ENCODE data around the gene RNF181.
A peak's percentile ranks its signal among the peaks of the same experiment; 100 is the strongest.
"Not testable (repeated sequence)": the region's sequence is repeated elsewhere in the genome, so short reads cannot be mapped to it uniquely, and the experiment has no call there.

The RNF181 gene

GRCh38 chr2:85558160-85558559 lies 37.4 kb upstream of the RNF181 start:
- H3K4me3 ChIP-seq (ENCODE audit: low read length): no peak overlapping the region
- no peak for TF ChIP-seq CTCF (conservative IDR thresholded peaks at IDR 0.05; ENCODE audit: low read depth, low read length)
- no peak for DNase-seq (ENCODE audit: low read depth)

GRCh38 chr2:85560403-85560726 lies 35.2 kb upstream of the RNF181 start:
- peak overlapping the region; percentile 95 for H3K4me3 ChIP-seq (ENCODE audit: low read length)
- not testable (repeated sequence) for DNase-seq (ENCODE audit: low read depth)

- peak overlapping the region; percentile 95 for H3K4me3 ChIP-seq (ENCODE audit: low read length)
- DNase-seq (ENCODE audit: low read depth): no peak
- no peak for TF ChIP-seq CTCF (conservative IDR thresholded peaks at IDR 0.05; ENCODE audit: low read depth, low read length)
Measured at GRCh38 chr2:85560812-85561279, 34.7 kb upstream of the RNF181 start.

GRCh38 chr2:85561280-85562212 lies 34.0 kb upstream of the RNF181 start, which contains the start of gene GGCX:
GGCX (minus strand) TSS chr2:85561493; CDS start chr2:85561428, 65 bp downstream.
- DNase-seq (ENCODE audit: low read depth): peak; percentile 83
- TF ChIP-seq CTCF (conservative IDR thresholded peaks at IDR 0.05; ENCODE audit: low read depth, low read length): no peak
- H3K4me3 ChIP-seq (ENCODE audit: low read length): peak within 1 kb of the TSS; percentile 95

GRCh38 chr2:85564144-85564563 lies 31.4 kb upstream of the RNF181 start:
- H3K4me3 ChIP-seq (ENCODE audit: low read length): no peak overlapping the region
- no peak for DNase-seq (ENCODE audit: low read depth)
- TF ChIP-seq CTCF (conservative IDR thresholded peaks at IDR 0.05; ENCODE audit: low read depth, low read length): no peak

GRCh38 chr2:85566265-85566664 lies 29.3 kb upstream of the RNF181 start:
- no peak overlapping the region for H3K4me3 ChIP-seq (ENCODE audit: low read length)
- TF ChIP-seq CTCF (conservative IDR thresholded peaks at IDR 0.05; ENCODE audit: low read depth, low read length): no peak
- no peak for DNase-seq (ENCODE audit: low read depth)

- no peak for DNase-seq (ENCODE audit: low read depth)
- TF ChIP-seq CTCF (conservative IDR thresholded peaks at IDR 0.05; ENCODE audit: low read depth, low read length): no peak
- no peak overlapping the region for H3K4me3 ChIP-seq (ENCODE audit: low read length)
Measured at GRCh38 chr2:85575739-85576138, 19.8 kb upstream of the RNF181 start.

Data from retinal pigment epithelial cell (primary cell).